ENCODE data around the gene C15orf40. TPM values are rescaled to one million over a fixed set of nuclear protein-coding genes. Genes with fewer than 3 reads are reported as not detected.

Gene C15orf40
- total RNA-seq, 5 donors from 2014 or later (not counting 1 experiment from before 2014, with no cell fraction given): 13.8 to 40.5 (median 37.7) TPM

GRCh38 chr15:82951472-82952157 lies 59.8 kb downstream of the C15orf40 start:
- no peak overlapping the region for H3K27ac Mint-ChIP-seq
- H3K4me3 Mint-ChIP-seq: peak overlapping the region in 2 of 3 donors; percentile 73 to 75
- 54% methylated on average over 4 of the region's 13 CpGs for WGBS (ENCODE audit: insufficient coverage)
- ChIA-PET POLR2A (no interaction called here), CTCF (no interaction called here)
- no peaks in the 10 kb centered on the region for H3K36me3 ChIP-seq (ENCODE audit: control insufficient read depth in 2 of 2, extremely low read depth in 1 of 2, insufficient read depth in 1 of 2, low read length in 1 of 2)
- no peaks in the 10 kb centered on the region for H3K36me3 Mint-ChIP-seq
- DNase-seq: no peak
- peaks cover 8 to 20% of the 10 kb centered on the region in 2 donors for H3K27me3 Mint-ChIP-seq
- peaks cover 0 to 31% of the 10 kb centered on the region in 2 experiments for H3K27me3 ChIP-seq (replicated peaks in 1 of 2; ENCODE audit: control insufficient read depth in 2 of 2, extremely low read depth in 1 of 2, insufficient read depth in 2 of 2, low read length in 1 of 2)
- peak overlapping the region in 1 of 2 donors; percentile 64 for H3K4me3 ChIP-seq (ENCODE audit: control insufficient read depth in 1 of 2, extremely low read depth in 1 of 2, low read length in 1 of 2)
- ATAC-seq (replicated peaks in 1 of 4): no peak
- H3K4me1 Mint-ChIP-seq: peaks cover 0 to 4% (median 2%) of the 10 kb centered on the region in 3 donors
- no peaks in the 10 kb centered on the region for H3K9me3 ChIP-seq
- peaks cover 0 to 9% of the 10 kb centered on the region in 2 experiments for H3K4me1 ChIP-seq (ENCODE audit: control insufficient read depth in 1 of 2, extremely low read depth in 1 of 2, insufficient read depth in 2 of 2, low read length in 2 of 2)
- no peak overlapping the region for H3K27ac ChIP-seq (ENCODE audit: low read length)
- H3K9me3 Mint-ChIP-seq: no peaks in the 10 kb centered on the region

- no peak overlapping the region for H3K4me3 Mint-ChIP-seq
- no peak overlapping the region for H3K4me3 ChIP-seq (ENCODE audit: control insufficient read depth in 1 of 2, extremely low read depth in 1 of 2, low read length in 1 of 2)
Observed at GRCh38 chr15:82950746-82951370, 60.6 kb downstream of the C15orf40 start.

GRCh38 chr15:82950295-82950694 lies 61.1 kb downstream of the C15orf40 start:
- Histone ChIP-seq H3K27ac (ENCODE audit: low read length) (no peak overlapping the region), H3K4me1 (ENCODE audit: control insufficient read depth in 1 of 2, extremely low read depth in 1 of 2, insufficient read depth in 2 of 2, low read length in 2 of 2) (peaks cover 0 to 9% of the 10 kb centered on the region in 2 experiments), H3K9me3 (no peaks in the 10 kb centered on the region), H3K36me3 (ENCODE audit: control insufficient read depth in 2 of 2, extremely low read depth in 1 of 2, insufficient read depth in 1 of 2, low read length in 1 of 2) (no peaks in the 10 kb centered on the region), H3K27me3 (replicated peaks in 1 of 2; ENCODE audit: control insufficient read depth in 2 of 2, extremely low read depth in 1 of 2, insufficient read depth in 2 of 2, low read length in 1 of 2) (peaks cover 0 to 31% of the 10 kb centered on the region in 2 experiments), H3K4me3 (ENCODE audit: control insufficient read depth in 1 of 2, extremely low read depth in 1 of 2, low read length in 1 of 2) (no peak overlapping the region)
- CTCF ChIA-PET: no interaction called here
- ATAC-seq (replicated peaks in 1 of 4) (no peak), DNase-seq (no peak)
- Mint-ChIP-seq H3K9me3 (no peaks in the 10 kb centered on the region), H3K27ac (no peak overlapping the region), H3K36me3 (no peaks in the 10 kb centered on the region), H3K4me1 (peaks cover 0 to 4% (median 2%) of the 10 kb centered on the region in 3 donors), H3K27me3 (peaks cover 14 to 23% of the 10 kb centered on the region in 2 donors), H3K4me3 (no peak overlapping the region)
- WGBS (ENCODE audit: insufficient coverage): no CpG with 5 or more reads among the region's 5 CpGs
- POLR2A ChIA-PET: no interaction called here

More at GRCh38 chr15:82950746-82951370, 60.6 kb downstream of the C15orf40 start:
- Mint-ChIP-seq H3K27me3 (peaks cover 14 to 23% of the 10 kb centered on the region in 2 donors), H3K27ac (no peak overlapping the region), H3K9me3 (no peaks in the 10 kb centered on the region), H3K36me3 (no peaks in the 10 kb centered on the region), H3K4me1 (peaks cover 0 to 4% (median 2%) of the 10 kb centered on the region in 3 donors)
- 83% methylated on average over 3 of the region's 6 CpGs for WGBS (ENCODE audit: insufficient coverage)
- Histone ChIP-seq H3K9me3 (no peaks in the 10 kb centered on the region), H3K27me3 (replicated peaks in 1 of 2; ENCODE audit: control insufficient read depth in 2 of 2, extremely low read depth in 1 of 2, insufficient read depth in 2 of 2, low read length in 1 of 2) (peaks cover 0 to 31% of the 10 kb centered on the region in 2 experiments), H3K27ac (ENCODE audit: low read length) (no peak overlapping the region), H3K4me1 (ENCODE audit: control insufficient read depth in 1 of 2, extremely low read depth in 1 of 2, insufficient read depth in 2 of 2, low read length in 2 of 2) (peaks cover 0 to 9% of the 10 kb centered on the region in 2 experiments), H3K36me3 (ENCODE audit: control insufficient read depth in 2 of 2, extremely low read depth in 1 of 2, insufficient read depth in 1 of 2, low read length in 1 of 2) (no peaks in the 10 kb centered on the region)
- ATAC-seq (replicated peaks in 1 of 4) (no peak), DNase-seq (no peak)
- CTCF ChIA-PET: no interaction called here
- POLR2A ChIA-PET: no interaction called here

- ChIA-PET POLR2A (no interaction called here), CTCF (no interaction called here)
- H3K36me3 Mint-ChIP-seq: no peaks in the 10 kb centered on the region
- peaks cover 14 to 20% of the 10 kb centered on the region in 2 donors for H3K27me3 Mint-ChIP-seq
- Histone ChIP-seq H3K4me1 (ENCODE audit: control insufficient read depth in 1 of 2, extremely low read depth in 1 of 2, insufficient read depth in 2 of 2, low read length in 2 of 2) (peaks cover 0 to under 1% of the 10 kb centered on the region in 2 experiments), H3K27ac (ENCODE audit: low read length) (no peak overlapping the region), H3K27me3 (replicated peaks in 1 of 2; ENCODE audit: control insufficient read depth in 2 of 2, extremely low read depth in 1 of 2, insufficient read depth in 2 of 2, low read length in 1 of 2) (peaks cover 0 to 26% of the 10 kb centered on the region in 2 experiments), H3K36me3 (ENCODE audit: control insufficient read depth in 2 of 2, extremely low read depth in 1 of 2, insufficient read depth in 1 of 2, low read length in 1 of 2) (no peaks in the 10 kb centered on the region), H3K9me3 (no peaks in the 10 kb centered on the region), H3K4me3 (ENCODE audit: control insufficient read depth in 1 of 2, extremely low read depth in 1 of 2, low read length in 1 of 2) (no peak overlapping the region)
- no peak for ATAC-seq (replicated peaks in 1 of 4)
- no peaks in the 10 kb centered on the region for H3K4me1 Mint-ChIP-seq
- no peak overlapping the region for H3K27ac Mint-ChIP-seq
- no peak overlapping the region for H3K4me3 Mint-ChIP-seq
- no peak for DNase-seq
- no peaks in the 10 kb centered on the region for H3K9me3 Mint-ChIP-seq
- 82% methylated on average over 8 of the region's 8 CpGs for WGBS (ENCODE audit: insufficient coverage)
Observed at GRCh38 chr15:82946155-82946701, 65.2 kb downstream of the C15orf40 start.

- Histone ChIP-seq H3K36me3 (ENCODE audit: control insufficient read depth in 2 of 2, extremely low read depth in 1 of 2, insufficient read depth in 1 of 2, low read length in 1 of 2) (no peaks in the 10 kb centered on the region), H3K27ac (ENCODE audit: low read length) (no peak overlapping the region)
- no CpG with 5 or more reads among the region's 5 CpGs for WGBS (ENCODE audit: insufficient coverage)
Observed at GRCh38 chr15:82945326-82945725, 66.1 kb downstream of the C15orf40 start.

GRCh38 chr15:82944821-82945220 lies 66.6 kb downstream of the C15orf40 start:
- H3K4me3 Mint-ChIP-seq: no peak overlapping the region
- H3K4me3 ChIP-seq (ENCODE audit: control insufficient read depth in 1 of 2, extremely low read depth in 1 of 2, low read length in 1 of 2): no peak overlapping the region
- H3K9me3 ChIP-seq: no peaks in the 10 kb centered on the region
- ATAC-seq (replicated peaks in 1 of 4) (no peak), DNase-seq (no peak)
- no peaks in the 10 kb centered on the region for H3K9me3 Mint-ChIP-seq
- no peak overlapping the region for H3K27ac Mint-ChIP-seq
- no peaks in the 10 kb centered on the region for H3K36me3 Mint-ChIP-seq
- peaks cover 0 to 28% of the 10 kb centered on the region in 2 experiments for H3K27me3 ChIP-seq (replicated peaks in 1 of 2; ENCODE audit: control insufficient read depth in 2 of 2, extremely low read depth in 1 of 2, insufficient read depth in 2 of 2, low read length in 1 of 2)
- WGBS (ENCODE audit: insufficient coverage): 41% methylated on average over 2 of the region's 5 CpGs
- no peak overlapping the region for H3K27ac ChIP-seq (ENCODE audit: low read length)
- H3K27me3 Mint-ChIP-seq: peaks cover 14 to 20% of the 10 kb centered on the region in 2 donors
- no peaks in the 10 kb centered on the region for H3K36me3 ChIP-seq (ENCODE audit: control insufficient read depth in 2 of 2, extremely low read depth in 1 of 2, insufficient read depth in 1 of 2, low read length in 1 of 2)
- ChIA-PET CTCF (no interaction called here), POLR2A (no interaction called here)
- no peaks in the 10 kb centered on the region for H3K4me1 ChIP-seq (ENCODE audit: control insufficient read depth in 1 of 2, extremely low read depth in 1 of 2, insufficient read depth in 2 of 2, low read length in 2 of 2)
- no peaks in the 10 kb centered on the region for H3K4me1 Mint-ChIP-seq

More at GRCh38 chr15:82945326-82945725, 66.1 kb downstream of the C15orf40 start:
- Mint-ChIP-seq H3K36me3 (no peaks in the 10 kb centered on the region), H3K4me1 (no peaks in the 10 kb centered on the region), H3K4me3 (no peak overlapping the region), H3K9me3 (no peaks in the 10 kb centered on the region), H3K27me3 (peaks cover 14 to 20% of the 10 kb centered on the region in 2 donors), H3K27ac (no peak overlapping the region)
- Histone ChIP-seq H3K9me3 (no peaks in the 10 kb centered on the region), H3K4me1 (ENCODE audit: control insufficient read depth in 1 of 2, extremely low read depth in 1 of 2, insufficient read depth in 2 of 2, low read length in 2 of 2) (no peaks in the 10 kb centered on the region), H3K4me3 (ENCODE audit: control insufficient read depth in 1 of 2, extremely low read depth in 1 of 2, low read length in 1 of 2) (no peak overlapping the region), H3K27me3 (replicated peaks in 1 of 2; ENCODE audit: control insufficient read depth in 2 of 2, extremely low read depth in 1 of 2, insufficient read depth in 2 of 2, low read length in 1 of 2) (peaks cover 0 to 28% of the 10 kb centered on the region in 2 experiments)
- ATAC-seq (replicated peaks in 1 of 4) (no peak), DNase-seq (no peak)
- ChIA-PET CTCF (no interaction called here), POLR2A (interaction anchor here in 1 of 2 donors (0.7 kb wide), 1 partner anchor 15 kb away, joined by 5 read pairs; no protein-coding TSS in a partner anchor)
